ENCODE results near the gene FOXP2. TPM values are rescaled to one million over a fixed set of nuclear protein-coding genes. Genes with fewer than 3 reads are reported as not detected.

Gene FOXP2
- total and polyA plus RNA-seq, 10 of the 15 experiments (the other 5 are each of a cell fraction or from before 2014, with no cell fraction given), result 0.99 to 2.5 (median 1.8) TPM

DNA sequence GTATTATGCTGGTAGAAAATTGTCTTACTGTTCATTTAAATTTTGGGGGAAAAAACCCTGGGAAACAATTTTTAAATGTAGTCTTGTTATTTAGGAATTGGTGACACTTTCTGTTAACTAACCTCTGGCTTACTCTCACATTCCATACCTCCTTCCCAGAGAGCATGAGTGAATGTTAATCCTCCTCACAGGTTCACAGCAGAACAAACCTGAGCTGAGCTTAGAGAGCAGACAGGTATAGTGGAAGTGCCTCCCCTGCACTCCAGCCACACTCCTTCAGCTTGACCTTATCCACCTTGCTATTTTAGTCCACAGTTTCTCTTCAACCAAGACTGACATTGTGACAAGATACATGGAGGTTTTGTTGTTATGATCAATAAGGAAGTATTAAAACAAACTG is 235.9 kb downstream of the FOXP2 start:
- ChIA-PET CTCF (no interaction called here), POLR2A (no interaction called here)

DNA sequence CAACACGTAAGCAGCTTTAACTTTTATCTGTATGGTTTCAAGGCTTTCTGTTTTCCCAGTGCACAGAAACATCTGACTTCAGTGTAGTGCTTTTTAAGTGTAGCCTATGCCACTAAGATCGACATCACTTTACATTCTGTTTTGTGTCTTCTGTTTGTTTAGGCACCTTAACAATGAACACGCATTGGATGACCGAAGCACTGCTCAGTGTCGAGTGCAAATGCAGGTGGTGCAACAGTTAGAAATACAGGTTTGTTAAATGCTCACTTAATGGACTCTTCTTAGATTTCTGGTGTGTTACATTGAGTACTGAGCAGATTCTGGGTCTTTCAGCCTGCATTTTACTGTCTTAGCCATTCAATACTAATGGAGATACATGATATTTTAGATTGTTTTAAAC is 237.4 kb downstream of the FOXP2 start:
- H3K36me3 ChIP-seq (ENCODE audit: control insufficient read depth in 2 of 2, insufficient read depth in 2 of 2, low read length in 1 of 2), result no peaks in the 10 kb centered on the region
- BruUV-seq (replicated peaks), result no TSS peak
- H3K4me2 ChIP-seq (ENCODE audit: control insufficient read depth, insufficient read depth), result no peak overlapping the region
- H2AFZ ChIP-seq (ENCODE audit: control insufficient read depth, low read depth, low read length), result no peak overlapping the region
- no peak overlapping the region for H3K4me3 ChIP-seq
- FAIRE-seq (peak; percentile 7), DNase-seq (ENCODE audit: low read depth, low spot score) (no peak), ATAC-seq (no peak; the same call in 2 of the 3 replicates)
- in situ Hi-C loops (cut with MboI), result loop anchor here (25.0 kb wide), 1 partner anchor 615 kb away; no protein-coding TSS in a partner anchor
- POLR2A ChIA-PET, result no interaction called here
- H3K9ac ChIP-seq (ENCODE audit: control insufficient read depth, insufficient read depth, low read length), result no peak overlapping the region
- CTCF ChIA-PET, result interaction anchor here (1.1 to 2.0 kb wide), 2 partner anchors 9 to 10 kb away, joined by 3 to 6 read pairs; no protein-coding TSS in a partner anchor
- H4K20me1 ChIP-seq (ENCODE audit: control insufficient read depth, insufficient read depth), result no peaks in the 10 kb centered on the region
- RAD21 ChIA-PET (ENCODE audit: unreplicated experiment), result interaction anchor here (2.1 kb wide), 1 partner anchor 9 kb away, joined by 8 read pairs; no protein-coding TSS in a partner anchor
- H3K27ac ChIP-seq (ENCODE audit: control insufficient read depth, insufficient read depth), result no peak overlapping the region
- SMC1A ChIA-PET (ENCODE audit: uncharacterized antibody, unreplicated experiment), result interaction anchor here (0.7 to 3.8 kb wide), 3 partner anchors 9 to 22 kb away, joined by 3 to 26 read pairs (median 4); no protein-coding TSS in a partner anchor
- no peaks in the 10 kb centered on the region for H3K79me2 ChIP-seq (ENCODE audit: control insufficient read depth, insufficient read depth, low read length)
- H3K4me1 ChIP-seq (ENCODE audit: control insufficient read depth, insufficient read depth, low read length), result no peaks in the 10 kb centered on the region
- WGBS (ENCODE audit: insufficient coverage, insufficient replicate concordance, low lambda C conversion rate, missing lambda C conversion rate), result 68% methylated on average over 5 of the region's 5 CpGs
- no peaks in the 10 kb centered on the region for H3K9me3 ChIP-seq (replicated peaks; ENCODE audit: control insufficient read depth, insufficient read depth, low read length)
- intact Hi-C loops (cut with micrococcal nuclease; ENCODE audit: unreplicated experiment), result no loop called here
- H3K27me3 ChIP-seq (replicated peaks in 1 of 2; ENCODE audit: control insufficient read depth in 2 of 2, insufficient read depth in 2 of 2, low read length in 1 of 2), result no peaks in the 10 kb centered on the region; a peak in 1 of 4 replicates
- TF ChIP-seq RAD51 (IDR thresholded peaks at IDR 0.05), result no peak
- no peak for TF ChIP-seq GABPA (IDR thresholded peaks at IDR 0.05; ENCODE audit: low read depth)
- no peak for TF ChIP-seq PAX5 (IDR thresholded peaks at IDR 0.05; ENCODE audit: borderline replicate concordance, low read depth, low read length)
- no peak for TF ChIP-seq IRF4 (IDR thresholded peaks at IDR 0.05; ENCODE audit: low read depth, low read length)
- TF ChIP-seq ZNF207 (IDR thresholded peaks at IDR 0.05; ENCODE audit: borderline replicate concordance), result no peak
- no peak for TF ChIP-seq ZNF24 (IDR thresholded peaks at IDR 0.05)
- TF ChIP-seq, protein P1, sequence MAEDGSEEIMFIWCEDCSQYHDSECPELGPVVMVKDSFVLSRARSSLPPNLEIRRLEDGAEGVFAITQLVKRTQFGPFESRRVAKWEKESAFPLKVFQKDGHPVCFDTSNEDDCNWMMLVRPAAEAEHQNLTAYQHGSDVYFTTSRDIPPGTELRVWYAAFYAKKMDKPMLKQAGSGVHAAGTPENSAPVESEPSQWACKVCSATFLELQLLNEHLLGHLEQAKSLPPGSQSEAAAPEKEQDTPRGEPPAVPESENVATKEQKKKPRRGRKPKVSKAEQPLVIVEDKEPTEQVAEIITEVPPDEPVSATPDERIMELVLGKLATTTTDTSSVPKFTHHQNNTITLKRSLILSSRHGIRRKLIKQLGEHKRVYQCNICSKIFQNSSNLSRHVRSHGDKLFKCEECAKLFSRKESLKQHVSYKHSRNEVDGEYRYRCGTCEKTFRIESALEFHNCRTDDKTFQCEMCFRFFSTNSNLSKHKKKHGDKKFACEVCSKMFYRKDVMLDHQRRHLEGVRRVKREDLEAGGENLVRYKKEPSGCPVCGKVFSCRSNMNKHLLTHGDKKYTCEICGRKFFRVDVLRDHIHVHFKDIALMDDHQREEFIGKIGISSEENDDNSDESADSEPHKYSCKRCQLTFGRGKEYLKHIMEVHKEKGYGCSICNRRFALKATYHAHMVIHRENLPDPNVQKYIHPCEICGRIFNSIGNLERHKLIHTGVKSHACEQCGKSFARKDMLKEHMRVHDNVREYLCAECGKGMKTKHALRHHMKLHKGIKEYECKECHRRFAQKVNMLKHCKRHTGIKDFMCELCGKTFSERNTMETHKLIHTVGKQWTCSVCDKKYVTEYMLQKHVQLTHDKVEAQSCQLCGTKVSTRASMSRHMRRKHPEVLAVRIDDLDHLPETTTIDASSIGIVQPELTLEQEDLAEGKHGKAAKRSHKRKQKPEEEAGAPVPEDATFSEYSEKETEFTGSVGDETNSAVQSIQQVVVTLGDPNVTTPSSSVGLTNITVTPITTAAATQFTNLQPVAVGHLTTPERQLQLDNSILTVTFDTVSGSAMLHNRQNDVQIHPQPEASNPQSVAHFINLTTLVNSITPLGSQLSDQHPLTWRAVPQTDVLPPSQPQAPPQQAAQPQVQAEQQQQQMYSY (CRISPR knock-in tag; IDR thresholded peaks at IDR 0.05), result no peak
- TF ChIP-seq TCF3 (IDR thresholded peaks at IDR 0.05; ENCODE audit: borderline replicate concordance, insufficient read depth, low read depth, low read length), result no peak

More for the DNA sequence above, 235.9 kb downstream of the FOXP2 start:
- no peak overlapping the region for H3K4me3 ChIP-seq
- H3K27me3 ChIP-seq (replicated peaks in 1 of 2; ENCODE audit: control insufficient read depth in 2 of 2, insufficient read depth in 2 of 2, low read length in 1 of 2), result no peaks in the 10 kb centered on the region; a peak in 1 of 4 replicates
- no peak overlapping the region for H3K27ac ChIP-seq (ENCODE audit: control insufficient read depth, insufficient read depth)
- ATAC-seq (peak; percentile 43; the same call in 2 of the 3 replicates), DNase-seq (ENCODE audit: low read depth, low spot score) (no peak), FAIRE-seq (no peak)
- no peak for TF ChIP-seq CREB1 (IDR thresholded peaks at IDR 0.05; ENCODE audit: low read depth)
- TF ChIP-seq, protein P2, sequence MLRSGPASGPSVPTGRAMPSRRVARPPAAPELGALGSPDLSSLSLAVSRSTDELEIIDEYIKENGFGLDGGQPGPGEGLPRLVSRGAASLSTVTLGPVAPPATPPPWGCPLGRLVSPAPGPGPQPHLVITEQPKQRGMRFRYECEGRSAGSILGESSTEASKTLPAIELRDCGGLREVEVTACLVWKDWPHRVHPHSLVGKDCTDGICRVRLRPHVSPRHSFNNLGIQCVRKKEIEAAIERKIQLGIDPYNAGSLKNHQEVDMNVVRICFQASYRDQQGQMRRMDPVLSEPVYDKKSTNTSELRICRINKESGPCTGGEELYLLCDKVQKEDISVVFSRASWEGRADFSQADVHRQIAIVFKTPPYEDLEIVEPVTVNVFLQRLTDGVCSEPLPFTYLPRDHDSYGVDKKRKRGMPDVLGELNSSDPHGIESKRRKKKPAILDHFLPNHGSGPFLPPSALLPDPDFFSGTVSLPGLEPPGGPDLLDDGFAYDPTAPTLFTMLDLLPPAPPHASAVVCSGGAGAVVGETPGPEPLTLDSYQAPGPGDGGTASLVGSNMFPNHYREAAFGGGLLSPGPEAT (IDR thresholded peaks at IDR 0.05; ENCODE audit: low read depth), result no peak
- no peak for TF ChIP-seq MYB (IDR thresholded peaks at IDR 0.05; ENCODE audit: borderline replicate concordance, low read depth, low read length)
- no peak for TF ChIP-seq NR2F1 (conservative IDR thresholded peaks at IDR 0.05)
- no peak for TF ChIP-seq JUNB (IDR thresholded peaks at IDR 0.05)
- H3K79me2 ChIP-seq (ENCODE audit: control insufficient read depth, insufficient read depth, low read length), result no peaks in the 10 kb centered on the region
- H3K36me3 ChIP-seq (ENCODE audit: control insufficient read depth in 2 of 2, insufficient read depth in 2 of 2, low read length in 1 of 2), result no peaks in the 10 kb centered on the region
- BruUV-seq (replicated peaks), result no TSS peak
- H3K9me3 ChIP-seq (replicated peaks; ENCODE audit: control insufficient read depth, insufficient read depth, low read length), result no peaks in the 10 kb centered on the region
- H3K9ac ChIP-seq (ENCODE audit: control insufficient read depth, insufficient read depth, low read length), result no peak overlapping the region
- no peak overlapping the region for H2AFZ ChIP-seq (ENCODE audit: control insufficient read depth, low read depth, low read length)
- in situ Hi-C loops (cut with MboI) (loop anchor here (25.0 kb wide), 1 partner anchor 613 kb away; no protein-coding TSS in a partner anchor), intact Hi-C loops (cut with micrococcal nuclease; ENCODE audit: unreplicated experiment) (no loop called here)
- H4K20me1 ChIP-seq (ENCODE audit: control insufficient read depth, insufficient read depth), result no peaks in the 10 kb centered on the region
- no peaks in the 10 kb centered on the region for H3K4me1 ChIP-seq (ENCODE audit: control insufficient read depth, insufficient read depth, low read length)
- no peak overlapping the region for H3K4me2 ChIP-seq (ENCODE audit: control insufficient read depth, insufficient read depth)
- ChIA-PET SMC1A (ENCODE audit: uncharacterized antibody, unreplicated experiment) (no interaction called here), RAD21 (ENCODE audit: unreplicated experiment) (interaction anchor here (0.8 to 1.1 kb wide), 2 partner anchors 11 to 13 kb away, joined by 3 read pairs; no protein-coding TSS in a partner anchor)

Data from GM12878 (cell line).